Measurements from ENCODE around the gene RAD51AP2. TPM values are rescaled to one million over a fixed set of nuclear protein-coding genes. Genes with fewer than 3 reads are reported as not detected.

RAD51AP2 gene
- total and polyA plus RNA-seq, 2 of the 8 experiments (the other 6 are each of a cell fraction or from before 2014, with no cell fraction given), result 0.02 to 0.20 TPM

DNA sequence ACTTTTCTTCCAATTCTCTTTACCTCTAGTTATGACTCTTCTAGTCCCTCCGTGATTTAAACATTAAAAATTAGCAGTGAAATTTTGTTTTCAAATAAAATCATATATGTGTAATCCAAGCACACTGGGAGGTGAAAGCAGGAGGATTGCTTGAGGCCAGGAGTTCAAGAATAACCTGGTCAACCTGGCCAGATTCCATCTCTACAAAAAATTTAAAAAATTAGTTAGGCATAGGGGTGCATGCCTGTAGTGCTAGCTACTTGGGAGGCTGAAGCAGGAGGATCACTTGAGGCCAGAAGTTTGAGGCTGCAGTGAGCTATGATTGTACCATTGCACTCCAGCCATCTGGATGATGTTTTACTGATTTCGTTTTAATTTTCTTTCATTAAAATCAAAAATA is 15.3 kb upstream of the RAD51AP2 start (continued):
- TF ChIP-seq, protein P1, sequence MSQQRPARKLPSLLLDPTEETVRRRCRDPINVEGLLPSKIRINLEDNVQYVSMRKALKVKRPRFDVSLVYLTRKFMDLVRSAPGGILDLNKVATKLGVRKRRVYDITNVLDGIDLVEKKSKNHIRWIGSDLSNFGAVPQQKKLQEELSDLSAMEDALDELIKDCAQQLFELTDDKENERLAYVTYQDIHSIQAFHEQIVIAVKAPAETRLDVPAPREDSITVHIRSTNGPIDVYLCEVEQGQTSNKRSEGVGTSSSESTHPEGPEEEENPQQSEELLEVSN (IDR thresholded peaks at IDR 0.05), result no peak
- TF ChIP-seq, protein P2, sequence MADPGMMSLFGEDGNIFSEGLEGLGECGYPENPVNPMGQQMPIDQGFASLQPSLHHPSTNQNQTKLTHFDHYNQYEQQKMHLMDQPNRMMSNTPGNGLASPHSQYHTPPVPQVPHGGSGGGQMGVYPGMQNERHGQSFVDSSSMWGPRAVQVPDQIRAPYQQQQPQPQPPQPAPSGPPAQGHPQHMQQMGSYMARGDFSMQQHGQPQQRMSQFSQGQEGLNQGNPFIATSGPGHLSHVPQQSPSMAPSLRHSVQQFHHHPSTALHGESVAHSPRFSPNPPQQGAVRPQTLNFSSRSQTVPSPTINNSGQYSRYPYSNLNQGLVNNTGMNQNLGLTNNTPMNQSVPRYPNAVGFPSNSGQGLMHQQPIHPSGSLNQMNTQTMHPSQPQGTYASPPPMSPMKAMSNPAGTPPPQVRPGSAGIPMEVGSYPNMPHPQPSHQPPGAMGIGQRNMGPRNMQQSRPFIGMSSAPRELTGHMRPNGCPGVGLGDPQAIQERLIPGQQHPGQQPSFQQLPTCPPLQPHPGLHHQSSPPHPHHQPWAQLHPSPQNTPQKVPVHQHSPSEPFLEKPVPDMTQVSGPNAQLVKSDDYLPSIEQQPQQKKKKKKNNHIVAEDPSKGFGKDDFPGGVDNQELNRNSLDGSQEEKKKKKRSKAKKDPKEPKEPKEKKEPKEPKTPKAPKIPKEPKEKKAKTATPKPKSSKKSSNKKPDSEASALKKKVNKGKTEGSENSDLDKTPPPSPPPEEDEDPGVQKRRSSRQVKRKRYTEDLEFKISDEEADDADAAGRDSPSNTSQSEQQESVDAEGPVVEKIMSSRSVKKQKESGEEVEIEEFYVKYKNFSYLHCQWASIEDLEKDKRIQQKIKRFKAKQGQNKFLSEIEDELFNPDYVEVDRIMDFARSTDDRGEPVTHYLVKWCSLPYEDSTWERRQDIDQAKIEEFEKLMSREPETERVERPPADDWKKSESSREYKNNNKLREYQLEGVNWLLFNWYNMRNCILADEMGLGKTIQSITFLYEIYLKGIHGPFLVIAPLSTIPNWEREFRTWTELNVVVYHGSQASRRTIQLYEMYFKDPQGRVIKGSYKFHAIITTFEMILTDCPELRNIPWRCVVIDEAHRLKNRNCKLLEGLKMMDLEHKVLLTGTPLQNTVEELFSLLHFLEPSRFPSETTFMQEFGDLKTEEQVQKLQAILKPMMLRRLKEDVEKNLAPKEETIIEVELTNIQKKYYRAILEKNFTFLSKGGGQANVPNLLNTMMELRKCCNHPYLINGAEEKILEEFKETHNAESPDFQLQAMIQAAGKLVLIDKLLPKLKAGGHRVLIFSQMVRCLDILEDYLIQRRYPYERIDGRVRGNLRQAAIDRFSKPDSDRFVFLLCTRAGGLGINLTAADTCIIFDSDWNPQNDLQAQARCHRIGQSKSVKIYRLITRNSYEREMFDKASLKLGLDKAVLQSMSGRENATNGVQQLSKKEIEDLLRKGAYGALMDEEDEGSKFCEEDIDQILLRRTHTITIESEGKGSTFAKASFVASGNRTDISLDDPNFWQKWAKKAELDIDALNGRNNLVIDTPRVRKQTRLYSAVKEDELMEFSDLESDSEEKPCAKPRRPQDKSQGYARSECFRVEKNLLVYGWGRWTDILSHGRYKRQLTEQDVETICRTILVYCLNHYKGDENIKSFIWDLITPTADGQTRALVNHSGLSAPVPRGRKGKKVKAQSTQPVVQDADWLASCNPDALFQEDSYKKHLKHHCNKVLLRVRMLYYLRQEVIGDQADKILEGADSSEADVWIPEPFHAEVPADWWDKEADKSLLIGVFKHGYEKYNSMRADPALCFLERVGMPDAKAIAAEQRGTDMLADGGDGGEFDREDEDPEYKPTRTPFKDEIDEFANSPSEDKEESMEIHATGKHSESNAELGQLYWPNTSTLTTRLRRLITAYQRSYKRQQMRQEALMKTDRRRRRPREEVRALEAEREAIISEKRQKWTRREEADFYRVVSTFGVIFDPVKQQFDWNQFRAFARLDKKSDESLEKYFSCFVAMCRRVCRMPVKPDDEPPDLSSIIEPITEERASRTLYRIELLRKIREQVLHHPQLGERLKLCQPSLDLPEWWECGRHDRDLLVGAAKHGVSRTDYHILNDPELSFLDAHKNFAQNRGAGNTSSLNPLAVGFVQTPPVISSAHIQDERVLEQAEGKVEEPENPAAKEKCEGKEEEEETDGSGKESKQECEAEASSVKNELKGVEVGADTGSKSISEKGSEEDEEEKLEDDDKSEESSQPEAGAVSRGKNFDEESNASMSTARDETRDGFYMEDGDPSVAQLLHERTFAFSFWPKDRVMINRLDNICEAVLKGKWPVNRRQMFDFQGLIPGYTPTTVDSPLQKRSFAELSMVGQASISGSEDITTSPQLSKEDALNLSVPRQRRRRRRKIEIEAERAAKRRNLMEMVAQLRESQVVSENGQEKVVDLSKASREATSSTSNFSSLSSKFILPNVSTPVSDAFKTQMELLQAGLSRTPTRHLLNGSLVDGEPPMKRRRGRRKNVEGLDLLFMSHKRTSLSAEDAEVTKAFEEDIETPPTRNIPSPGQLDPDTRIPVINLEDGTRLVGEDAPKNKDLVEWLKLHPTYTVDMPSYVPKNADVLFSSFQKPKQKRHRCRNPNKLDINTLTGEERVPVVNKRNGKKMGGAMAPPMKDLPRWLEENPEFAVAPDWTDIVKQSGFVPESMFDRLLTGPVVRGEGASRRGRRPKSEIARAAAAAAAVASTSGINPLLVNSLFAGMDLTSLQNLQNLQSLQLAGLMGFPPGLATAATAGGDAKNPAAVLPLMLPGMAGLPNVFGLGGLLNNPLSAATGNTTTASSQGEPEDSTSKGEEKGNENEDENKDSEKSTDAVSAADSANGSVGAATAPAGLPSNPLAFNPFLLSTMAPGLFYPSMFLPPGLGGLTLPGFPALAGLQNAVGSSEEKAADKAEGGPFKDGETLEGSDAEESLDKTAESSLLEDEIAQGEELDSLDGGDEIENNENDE (IDR thresholded peaks at IDR 0.05; ENCODE audit: insufficient replicate concordance, low read length), result no peak
- TF ChIP-seq KDM1A (IDR thresholded peaks at IDR 0.05; ENCODE audit: borderline replicate concordance, low read length) (no peak), RXRA (IDR thresholded peaks at IDR 0.05; ENCODE audit: insufficient read depth, low read depth, low read length) (no peak), TAF7 (optimal IDR thresholded peaks at IDR 0.05; ENCODE audit: borderline replicate concordance, low read depth, low read length) (no peak), CBX8 (IDR thresholded peaks at IDR 0.05; ENCODE audit: borderline replicate concordance, low read depth, low read length) (no peak)

All from H1 (cell line).